Ovary (tissue), 9 donors: ENCODE results near the gene MGST2. TPM values are rescaled to one million over a fixed set of nuclear protein-coding genes. Genes with fewer than 3 reads are reported as not detected.

Experiments used
- DNase-seq, 5 donors: peaks; one replicate each; pipeline ENCODE4 v3.0.0-alpha.2; 2019 to 2020
- H3K27ac ChIP-seq, 2 donors: fragments of 200-600 bp; one replicate each; pipeline versions ENCODE4 v1.5.1 to v1.8.0; 2019 to 2022
- H3K27me3 ChIP-seq: fragments of 200-600 bp; one replicate; pipeline ENCODE4 v1.8.0; 2022
- H3K36me3 ChIP-seq: fragments of 200-600 bp; sonication (generic); one replicate; pipeline ENCODE4 v1.5.1; 2019
- H3K4me1 ChIP-seq: one replicate; pipeline ENCODE4 v1.8.1; 2013; ENCODE audit warnings: mild to moderate bottlenecking, moderate library complexity; ENCODE audit not compliant: insufficient read depth
- H3K4me3 ChIP-seq: fragments of 200-600 bp; sonication (generic); one replicate; pipeline ENCODE4 v1.5.1; 2017
- H3K9me3 ChIP-seq, 2 donors: fragments of 200-600 bp in 1 of 2; sonication (generic) in 1 of 2; one replicate each; pipeline versions ENCODE4 v1.5.1 to v1.8.1; 2013 to 2019; ENCODE audit warnings: mild to moderate bottlenecking in 1 of 2, moderate library complexity in 1 of 2
- EP300 ChIP-seq: sonication (generic); formaldehyde crosslinking; IDR thresholded peaks from one replicate; pipeline ENCODE4 v1.6.1; 2017; ENCODE audit warnings: antibody characterized with exemption
- POLR2A ChIP-seq: fragments of 450-650 bp; IDR thresholded peaks from one replicate; pipeline ENCODE4 v1.6.1; 2017; ENCODE audit warnings: antibody characterized with exemption, mild to moderate bottlenecking, moderate library complexity
- WGBS, 3 donors: extraction: QIAGEN DNeasy Blood & Tissue Kit in 1 of 3; methylation state at CpG; one replicate each; pipeline versions ENCODE4 v1.1.5 to v1.1.7; 2013 to 2017; 5-methylcytosine and 5-hydroxymethylcytosine counted together
- intact Hi-C, 4 donors: fragments of 100-400 bp; cut with DNase I; formaldehyde crosslinking; loops; one replicate each; pipeline versions ENCODE4 v1.11.0 to v1.15.1; 2022 to 2023
- polyA plus RNA-seq, 2 donors: library from polyadenylated mRNA; stranded (reverse); fragments of 200-250 nt in 1 of 2; fragments of 350-450 nt in 1 of 2; fragmentation: Illumina TruSeq in 1 of 2; extraction: RNeasy Lipid Tissue Mini Kit (QIAGEN cat#74804) in 1 of 2; gene quantifications; one replicate each; pipeline ENCODE4 v1.2.3, GENCODE V29; 2013 to 2014
- total RNA-seq, 7 donors: library from RNA; depleted of rRNA in 2 of 7; stranded (reverse); fragments of >200 nt in 2 of 7; fragmentation: NEBNext Ultra II Directional in 3 of 7; extraction: Animal tissue kit (Norgen Biotek cat#: 25700) in 3 of 7; gene quantifications; one replicate each; pipeline versions ENCODE4 v1.1.0 to v1.2.4, GENCODE V29; 2016 to 2023
- TF ChIP-seq, protein P1 (sequence below), 3 donors: fragments of 450-650 bp in 2 of 3; fragments of 200-600 bp in 1 of 3; IDR thresholded peaks; one replicate each; pipeline versions ENCODE4 v1.5.1 to v1.8.0; 2016 to 2022; ENCODE audit warnings: antibody characterized with exemption in 3 of 3, mild to moderate bottlenecking in 1 of 3
- donor health status: DM: no; HTN: no; CAD: no; lungs with moderate emphysema.
- donor health status: DM: no; HTN: no; CAD: no.
- donor health status: Bipolar disorder and iron deficiency.
- donor health status: DM: yes; HTN: yes; CAD: no.
- donor health status: DM: no; HTN: no; CAD: no.
- donor health status: DM: yes; HTN: yes; CAD: no.

MGST2 gene
- total and polyA plus RNA-seq, 9 donors: 14.5 to 76.5 (median 28.3) TPM

DNA sequence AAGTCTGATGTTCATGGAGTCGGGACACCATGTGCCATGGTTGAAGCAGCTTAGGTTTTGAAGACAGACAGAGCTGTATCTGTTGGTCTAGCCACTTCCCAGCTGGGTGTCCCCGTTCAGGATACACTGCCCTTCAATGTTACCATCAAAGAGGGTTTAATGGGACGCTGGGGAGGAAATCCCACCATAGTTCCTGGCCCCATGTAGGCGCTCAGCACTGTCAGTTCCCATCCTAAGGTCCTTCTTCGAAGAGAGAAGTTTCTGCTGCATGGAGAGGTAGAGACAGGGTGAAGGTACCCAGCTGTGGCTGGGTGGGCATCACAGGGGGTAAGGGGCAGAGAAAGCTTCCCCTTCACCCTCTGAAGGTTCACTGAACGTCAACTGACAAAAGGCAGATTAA lies 3.7 kb downstream of the MGST2 start:
- intact Hi-C loops: loop anchor here in 2 of 4 donors (10.0 kb wide), 2 partner anchors 55 to 585 kb away; no protein-coding TSS in a partner anchor
- DNase-seq: no peak
- Histone ChIP-seq H3K9me3 (no peaks in the 10 kb centered on the region), H3K4me1 (peaks cover 2% of the 10 kb centered on the region), H3K36me3 (no peaks in the 10 kb centered on the region), H3K4me3 (no peak overlapping the region), H3K27me3 (no peaks in the 10 kb centered on the region), H3K27ac (no peak overlapping the region)
- 84 to 95% (median 92%) methylated on average over 6 of the region's 6 CpGs for WGBS, 3 donors
- TF ChIP-seq POLR2A (no peak), EP300 (no peak)
- TF ChIP-seq, protein P1, sequence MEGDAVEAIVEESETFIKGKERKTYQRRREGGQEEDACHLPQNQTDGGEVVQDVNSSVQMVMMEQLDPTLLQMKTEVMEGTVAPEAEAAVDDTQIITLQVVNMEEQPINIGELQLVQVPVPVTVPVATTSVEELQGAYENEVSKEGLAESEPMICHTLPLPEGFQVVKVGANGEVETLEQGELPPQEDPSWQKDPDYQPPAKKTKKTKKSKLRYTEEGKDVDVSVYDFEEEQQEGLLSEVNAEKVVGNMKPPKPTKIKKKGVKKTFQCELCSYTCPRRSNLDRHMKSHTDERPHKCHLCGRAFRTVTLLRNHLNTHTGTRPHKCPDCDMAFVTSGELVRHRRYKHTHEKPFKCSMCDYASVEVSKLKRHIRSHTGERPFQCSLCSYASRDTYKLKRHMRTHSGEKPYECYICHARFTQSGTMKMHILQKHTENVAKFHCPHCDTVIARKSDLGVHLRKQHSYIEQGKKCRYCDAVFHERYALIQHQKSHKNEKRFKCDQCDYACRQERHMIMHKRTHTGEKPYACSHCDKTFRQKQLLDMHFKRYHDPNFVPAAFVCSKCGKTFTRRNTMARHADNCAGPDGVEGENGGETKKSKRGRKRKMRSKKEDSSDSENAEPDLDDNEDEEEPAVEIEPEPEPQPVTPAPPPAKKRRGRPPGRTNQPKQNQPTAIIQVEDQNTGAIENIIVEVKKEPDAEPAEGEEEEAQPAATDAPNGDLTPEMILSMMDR (IDR thresholded peaks at IDR 0.05): no peak

DNA sequence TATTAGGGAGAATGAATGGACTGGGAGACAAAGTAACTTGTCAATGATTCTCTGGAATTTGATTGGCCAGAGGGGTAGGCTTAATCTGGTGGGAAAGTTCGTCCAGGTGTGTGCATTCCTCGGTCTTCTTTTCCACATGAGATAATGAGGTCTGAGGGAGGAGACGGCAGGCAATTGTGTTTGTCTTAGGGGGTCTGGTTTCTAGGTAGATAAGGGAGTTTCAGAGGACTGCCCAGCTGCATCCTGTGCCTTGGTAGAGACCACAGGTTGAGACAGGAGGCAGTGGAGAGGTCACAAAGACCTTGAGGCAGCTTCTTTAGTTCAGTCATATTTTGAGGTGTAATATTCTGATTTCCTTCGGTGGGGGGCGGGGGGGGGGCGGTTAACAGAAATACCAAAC lies 4.3 kb downstream of the MGST2 start:
- TF ChIP-seq, protein P1 (IDR thresholded peaks at IDR 0.05): no peak
- TF ChIP-seq POLR2A (no peak), EP300 (no peak)
- no peak overlapping the region for H3K4me3 ChIP-seq
- no peak overlapping the region for H3K27ac ChIP-seq
- H3K27me3 ChIP-seq: no peaks in the 10 kb centered on the region
- intact Hi-C loops: loop anchor here in 3 of 4 donors (10.0 kb wide), 3 partner anchors 55 to 585 kb away; no protein-coding TSS in a partner anchor
- peaks cover 2% of the 10 kb centered on the region for H3K4me1 ChIP-seq
- H3K36me3 ChIP-seq: no peaks in the 10 kb centered on the region
- no peaks in the 10 kb centered on the region for H3K9me3 ChIP-seq
- DNase-seq: no peak
- WGBS, 3 donors: 72 to 79% (median 75%) methylated on average over 6 of the region's 6 CpGs

DNA sequence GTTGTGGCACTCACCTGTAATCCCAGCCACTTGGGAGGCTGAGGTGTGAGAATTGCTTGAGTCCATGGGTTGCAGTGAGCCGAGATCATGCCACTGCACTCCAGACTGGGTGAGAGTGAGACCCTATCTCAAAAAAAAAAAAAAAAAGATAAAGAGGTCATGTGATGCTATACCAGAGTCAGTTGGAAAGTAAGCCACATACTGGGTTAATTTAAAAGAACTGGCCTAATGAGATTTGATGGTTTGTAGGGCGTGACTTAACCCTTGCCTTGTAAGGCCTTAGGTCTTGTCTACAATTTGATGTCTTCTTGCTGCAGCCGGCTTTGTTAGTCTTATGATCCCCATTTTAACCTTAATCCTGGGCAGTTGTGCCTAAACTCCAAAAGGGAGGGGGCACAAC lies 5.2 kb downstream of the MGST2 start:
- intact Hi-C loops: loop anchor here in 1 of 4 donors (10.0 kb wide), 1 partner anchor 364 kb away; no protein-coding TSS in a partner anchor
- Histone ChIP-seq H3K9me3 (no peaks in the 10 kb centered on the region), H3K36me3 (no peaks in the 10 kb centered on the region), H3K4me1 (peaks cover 2% of the 10 kb centered on the region), H3K27ac (no peak overlapping the region), H3K4me3 (no peak overlapping the region), H3K27me3 (no peaks in the 10 kb centered on the region)
- no peak for DNase-seq
- WGBS, 3 donors: 97 to 99% (median 98%) methylated on average over 3 of the region's 3 CpGs
- TF ChIP-seq, protein P1 (IDR thresholded peaks at IDR 0.05): no peak
- TF ChIP-seq EP300: no peak
- no peak for TF ChIP-seq POLR2A

DNA sequence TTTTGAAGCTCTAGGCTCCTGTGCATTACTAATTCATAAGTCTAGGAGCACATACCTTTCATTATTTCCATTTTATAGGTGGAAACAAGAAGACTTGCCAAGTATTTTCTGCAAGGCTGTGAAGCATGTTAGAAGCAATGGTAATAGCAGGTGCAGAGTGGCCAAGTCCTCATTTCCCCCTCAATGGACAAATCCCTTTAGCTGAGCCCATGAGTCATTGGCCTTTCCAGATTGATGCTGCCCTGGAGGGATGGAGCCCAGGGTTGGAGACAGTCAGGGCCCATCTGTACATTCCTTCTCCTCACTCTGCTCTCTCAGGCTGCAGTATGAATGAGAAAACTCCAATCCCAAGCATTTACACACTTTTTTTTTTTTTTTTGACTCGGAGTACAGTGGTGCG lies 6.6 kb downstream of the MGST2 start:
- Histone ChIP-seq H3K9me3 (no peaks in the 10 kb centered on the region), H3K27ac (no peak overlapping the region), H3K36me3 (no peaks in the 10 kb centered on the region), H3K4me3 (no peak overlapping the region), H3K27me3 (no peaks in the 10 kb centered on the region), H3K4me1 (peaks cover 2% of the 10 kb centered on the region)
- intact Hi-C loops: loop anchor here in 1 of 4 donors (10.0 kb wide), 1 partner anchor 363 kb away; no protein-coding TSS in a partner anchor
- DNase-seq: no peak
- no peak for TF ChIP-seq EP300
- no peak for TF ChIP-seq POLR2A
- TF ChIP-seq, protein P1 (IDR thresholded peaks at IDR 0.05): no peak
- WGBS, 3 donors: 97 to 100% (median 98%) methylated on average over 2 of the region's 2 CpGs
